ENCODE results near the gene PRDX4.
"Not testable (repeated sequence)": the region's sequence is repeated elsewhere in the genome, so short reads cannot be mapped to it uniquely, and the experiment has no call there.

The PRDX4 gene

DNA sequence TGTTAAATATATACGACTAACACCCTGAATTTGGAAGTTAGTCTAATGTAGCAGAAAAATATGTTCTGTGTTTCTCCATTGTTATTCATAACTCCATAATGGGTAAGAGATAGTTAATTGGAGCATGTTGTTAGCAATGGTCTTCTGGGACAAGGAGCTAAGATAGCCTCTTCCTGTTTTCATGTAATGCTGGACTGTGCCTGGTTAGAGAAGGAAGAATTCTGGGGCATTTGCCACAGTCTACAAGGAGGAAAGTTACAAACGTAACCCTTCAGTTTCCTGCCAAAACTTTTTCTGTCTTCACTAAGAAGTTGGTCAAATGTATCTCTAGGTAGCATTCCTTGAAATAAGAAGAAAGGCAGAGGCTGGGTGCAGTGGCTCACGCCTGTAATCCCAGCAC, 5.8 kb downstream of the PRDX4 start:
- DNase-seq (ENCODE audit: low read depth), result no peak

DNA sequence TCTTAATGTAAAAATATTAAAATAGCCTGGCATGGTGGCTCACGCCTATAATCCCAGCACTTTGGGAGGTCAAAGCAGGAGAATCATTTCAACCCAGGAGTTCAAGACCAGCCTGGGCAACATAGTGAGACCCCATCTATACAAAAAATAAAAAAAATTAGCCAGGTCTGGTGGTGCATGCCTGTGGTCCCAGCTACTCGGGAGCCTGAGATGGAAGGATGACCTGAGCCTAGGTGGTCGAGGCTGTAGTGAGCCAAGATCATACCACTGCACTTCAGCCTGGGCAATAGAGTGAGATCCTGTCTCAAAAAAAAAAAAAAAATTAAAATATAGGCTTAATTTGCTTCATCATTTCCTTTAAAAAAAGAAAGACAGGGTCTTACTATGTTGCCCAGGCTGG, 9.2 kb downstream of the PRDX4 start:
- DNase-seq (ENCODE audit: low read depth), result not testable (repeated sequence)

DNA sequence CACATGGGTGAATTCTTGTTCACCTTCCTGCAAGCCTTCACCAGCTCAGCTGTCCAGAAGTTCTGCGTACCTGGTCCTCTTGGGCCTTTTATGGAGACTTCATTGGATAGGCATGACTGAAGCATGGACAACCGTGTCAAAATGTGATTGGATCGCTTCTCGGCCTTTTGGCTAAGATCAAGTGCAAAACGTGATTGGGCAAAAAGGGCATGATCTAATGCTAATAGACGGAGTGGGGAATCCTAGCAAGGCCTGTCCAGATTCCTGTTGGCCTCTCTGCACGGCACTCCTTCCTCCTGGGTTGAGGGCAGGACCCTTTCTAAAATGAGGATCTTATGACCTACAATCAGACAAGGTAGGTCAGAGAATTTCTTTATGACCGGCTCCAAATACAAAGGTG, 24.9 kb downstream of the PRDX4 start:
- DNase-seq (ENCODE audit: low read depth), result no peak

DNA sequence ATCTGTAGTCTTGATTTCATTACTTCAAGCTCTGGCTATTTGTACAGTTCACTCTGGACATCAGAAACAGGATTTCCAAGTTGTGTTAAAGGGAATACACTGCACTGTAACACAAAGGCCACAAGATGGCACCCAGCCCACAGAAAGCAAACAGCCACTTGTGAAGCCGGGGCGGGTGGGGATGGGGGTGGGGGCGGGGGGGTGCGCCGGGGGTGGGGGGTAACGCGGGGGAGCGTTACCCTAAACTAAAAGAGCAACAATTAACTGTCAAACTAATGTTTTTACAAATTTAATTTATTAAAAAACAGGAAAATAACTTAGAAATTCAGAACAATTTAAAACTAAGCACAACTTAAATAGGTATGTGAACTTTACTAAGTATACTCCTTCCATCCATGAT, 27.3 kb downstream of the PRDX4 start:
- peak; percentile 60 for DNase-seq (ENCODE audit: low read depth)

DNA sequence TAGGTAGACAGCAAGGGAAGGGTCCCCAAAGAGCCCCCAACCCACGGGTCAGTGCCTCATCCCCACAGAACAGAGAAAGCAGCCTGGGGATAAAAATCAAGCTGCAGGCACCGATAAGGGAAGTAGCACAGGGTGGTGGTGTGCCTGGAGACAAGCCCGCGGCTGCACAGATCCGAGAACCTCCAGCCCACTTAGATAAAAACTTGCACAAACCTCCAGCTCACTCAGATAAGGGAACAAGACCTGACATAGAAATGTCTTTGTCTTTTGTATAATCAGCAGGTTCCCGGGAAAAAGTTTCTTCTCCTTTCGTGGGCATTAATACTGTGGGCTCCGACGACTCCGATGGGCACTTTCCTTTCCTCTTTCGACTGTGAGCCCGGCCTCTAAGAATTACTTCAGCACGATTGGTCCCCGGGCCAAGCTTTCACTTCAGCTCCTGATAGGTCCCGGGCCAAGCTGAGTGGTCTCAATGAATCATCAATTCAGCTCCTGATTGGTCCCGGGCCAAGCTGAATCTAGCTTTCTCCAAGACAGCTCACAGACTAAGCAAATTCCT, 32.4 kb downstream of the PRDX4 start:
- no peak for DNase-seq (ENCODE audit: low read depth)

DNA sequence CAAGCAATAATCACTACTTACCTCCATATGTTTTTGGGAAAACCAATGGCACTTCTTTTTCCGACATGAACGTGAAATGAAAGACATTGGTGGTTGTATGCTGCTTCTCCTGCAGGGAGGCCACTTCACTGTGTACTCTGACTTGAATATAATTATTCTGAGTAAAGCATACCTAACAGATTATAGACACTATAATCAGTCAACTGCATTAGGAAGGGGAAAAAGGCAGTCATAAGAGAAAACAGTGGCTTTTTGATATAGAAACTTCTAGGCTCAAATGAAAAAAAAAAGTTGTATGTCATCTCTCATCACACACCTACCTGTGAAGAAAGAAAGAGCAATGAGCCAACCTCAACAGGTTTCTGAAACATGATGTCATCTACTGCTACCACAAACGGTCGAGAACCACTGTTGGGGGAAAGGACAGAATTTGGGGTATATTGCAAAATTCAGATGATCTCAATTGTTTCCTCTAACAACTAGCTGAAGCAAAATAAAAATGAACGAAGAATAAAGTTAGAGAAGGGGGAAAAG, 37.4 kb downstream of the PRDX4 start:
- DNase-seq (ENCODE audit: low read depth), result no peak

DNA sequence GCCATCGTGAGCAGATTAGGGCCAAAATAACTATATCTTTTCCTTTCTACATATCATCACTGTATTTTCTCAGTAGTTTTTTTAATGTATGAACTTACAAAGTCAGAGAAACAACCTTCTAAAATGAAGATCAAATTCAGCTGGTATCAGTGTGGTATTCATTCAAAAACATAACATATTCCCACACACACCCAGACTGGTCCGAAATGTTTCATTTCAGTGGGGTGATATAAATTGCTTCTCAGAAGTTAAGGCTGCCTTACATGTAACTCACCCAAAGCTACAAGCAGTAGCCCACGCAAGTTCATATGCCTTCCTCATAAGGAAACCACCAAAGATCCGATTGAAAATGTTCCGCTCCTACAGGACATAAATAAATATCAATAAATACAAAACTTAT, 37.9 kb downstream of the PRDX4 start:
- DNase-seq (ENCODE audit: low read depth), result no peak

DNA sequence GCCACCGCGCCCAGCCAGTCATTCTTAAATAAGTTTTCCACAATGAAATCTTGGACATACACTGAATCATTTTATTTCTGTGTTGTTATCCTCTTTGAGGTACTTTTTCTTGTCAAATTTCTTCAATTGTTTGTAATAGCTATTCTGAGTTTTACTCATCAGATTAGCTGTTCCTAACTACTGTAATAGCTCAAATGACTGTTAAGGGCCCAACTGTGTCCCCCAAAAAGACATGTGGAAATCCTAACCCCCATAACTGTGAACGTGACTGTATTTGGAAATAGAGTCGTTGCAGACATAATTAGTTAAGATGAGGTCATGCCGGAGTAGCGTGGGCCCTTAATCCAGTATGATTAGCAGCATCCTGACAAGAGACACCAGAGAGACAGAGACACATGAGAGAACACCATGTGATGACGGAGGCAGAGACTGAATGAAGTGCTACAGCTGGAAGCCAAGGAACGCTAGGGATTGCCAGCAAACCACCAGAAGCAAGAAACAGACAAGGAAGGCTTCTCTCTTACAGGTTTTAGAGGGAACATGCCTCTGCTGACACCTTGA, 52.9 kb downstream of the PRDX4 start:
- no peak for DNase-seq (ENCODE audit: low read depth)

DNA sequence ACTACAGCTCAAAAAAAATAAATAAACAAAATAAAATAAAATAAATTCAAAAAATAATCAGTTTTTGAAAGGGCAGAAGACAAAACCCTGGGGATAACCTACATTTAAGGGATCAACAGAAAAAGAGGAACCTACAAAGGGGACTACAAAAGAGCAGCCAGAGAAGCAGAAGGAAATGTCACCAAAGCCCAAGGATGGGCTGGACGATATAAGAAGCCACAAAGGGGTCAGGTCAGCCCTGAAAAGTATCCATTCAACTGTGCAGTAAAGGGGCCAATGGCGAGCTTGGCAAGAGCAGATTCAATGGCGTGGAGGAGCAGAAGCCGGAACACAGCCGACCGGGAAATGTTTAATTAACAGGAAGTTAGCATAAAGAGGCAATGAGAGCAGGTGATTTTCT, 58.9 kb downstream of the PRDX4 start:
- DNase-seq (ENCODE audit: low read depth), result no peak

DNA sequence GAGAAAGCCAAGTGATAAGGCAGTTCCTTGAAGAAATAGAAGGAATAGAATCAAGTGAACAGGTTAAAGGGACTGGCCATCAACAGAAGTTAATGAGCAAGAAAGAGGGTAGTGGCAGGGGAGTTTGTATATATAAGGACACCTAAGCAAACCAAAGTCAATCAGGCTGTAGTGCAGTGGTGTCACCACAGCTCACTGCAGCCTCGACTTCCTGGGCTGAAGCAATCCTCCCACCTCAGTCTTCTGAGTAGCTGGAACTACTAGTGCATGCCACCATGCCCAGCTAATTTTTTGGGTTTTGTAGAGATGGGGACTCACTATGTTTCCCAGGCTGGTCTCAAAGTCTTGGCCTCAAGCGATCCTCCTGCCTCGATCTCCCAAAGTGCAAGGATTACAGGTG, 59.9 kb downstream of the PRDX4 start:
- no peak for DNase-seq (ENCODE audit: low read depth)

DNA sequence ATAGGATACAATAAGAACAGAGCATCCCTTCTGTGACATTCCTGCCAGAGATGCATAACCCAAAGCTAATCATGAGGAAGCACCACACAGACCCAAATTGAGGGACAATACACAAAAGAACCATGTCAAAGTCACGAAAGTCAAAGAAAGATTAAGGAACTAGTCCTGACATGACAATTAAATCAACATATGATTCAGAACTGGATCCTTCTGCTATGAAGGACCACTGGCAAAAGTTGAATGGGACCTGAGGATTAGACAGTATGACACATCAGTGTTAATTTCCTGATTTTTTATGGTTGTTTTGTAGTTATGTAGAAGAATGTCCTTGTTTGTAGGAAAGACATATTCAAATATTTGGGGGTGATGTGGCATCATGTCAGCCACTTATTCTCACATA, 61.9 kb downstream of the PRDX4 start:
- DNase-seq (ENCODE audit: low read depth), result no peak

DNA sequence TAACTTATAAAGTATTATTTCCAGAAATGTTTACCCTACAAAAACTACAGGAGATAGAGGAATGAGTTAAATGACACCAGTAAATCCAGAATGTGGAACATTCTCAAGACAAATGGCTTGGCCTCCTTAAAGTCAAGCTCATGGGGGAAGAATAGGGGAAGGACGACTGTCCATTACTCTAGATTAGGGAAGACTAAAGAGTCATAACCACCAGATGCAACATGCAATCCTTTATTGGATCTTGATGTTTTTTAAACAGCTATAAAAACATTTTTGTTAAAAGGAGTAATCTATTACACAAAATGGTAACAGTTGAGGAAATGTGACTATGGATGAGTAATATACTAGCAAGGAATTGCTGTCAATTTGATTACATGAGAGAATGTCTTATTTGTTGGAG, 64.7 kb downstream of the PRDX4 start:
- no peak for DNase-seq (ENCODE audit: low read depth)

DNA sequence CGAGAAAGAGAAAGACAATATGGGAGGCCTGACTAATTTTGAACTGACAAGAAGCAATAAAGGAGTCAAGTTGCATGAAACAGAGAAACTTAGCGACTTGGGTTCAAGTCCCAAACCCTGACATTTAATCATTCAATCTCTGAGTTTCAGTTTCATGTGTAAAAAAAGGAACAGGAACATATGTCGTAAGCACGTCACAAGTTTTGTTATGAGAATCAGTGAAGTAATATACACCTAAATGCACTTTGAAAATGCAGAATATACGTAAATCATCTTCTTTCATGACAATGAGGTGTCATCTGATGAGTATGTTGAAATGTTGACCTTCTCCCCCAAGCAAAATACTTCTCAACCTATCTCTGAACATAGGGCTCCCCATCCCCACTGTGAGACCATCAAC, 65.4 kb downstream of the PRDX4 start:
- no peak for DNase-seq (ENCODE audit: low read depth)
